ENCODE measurements around the gene CCDC141.
"Not testable (repeated sequence)": the region's sequence is repeated elsewhere in the genome, so short reads cannot be mapped to it uniquely, and the experiment has no call there.

CCDC141 gene

DNA sequence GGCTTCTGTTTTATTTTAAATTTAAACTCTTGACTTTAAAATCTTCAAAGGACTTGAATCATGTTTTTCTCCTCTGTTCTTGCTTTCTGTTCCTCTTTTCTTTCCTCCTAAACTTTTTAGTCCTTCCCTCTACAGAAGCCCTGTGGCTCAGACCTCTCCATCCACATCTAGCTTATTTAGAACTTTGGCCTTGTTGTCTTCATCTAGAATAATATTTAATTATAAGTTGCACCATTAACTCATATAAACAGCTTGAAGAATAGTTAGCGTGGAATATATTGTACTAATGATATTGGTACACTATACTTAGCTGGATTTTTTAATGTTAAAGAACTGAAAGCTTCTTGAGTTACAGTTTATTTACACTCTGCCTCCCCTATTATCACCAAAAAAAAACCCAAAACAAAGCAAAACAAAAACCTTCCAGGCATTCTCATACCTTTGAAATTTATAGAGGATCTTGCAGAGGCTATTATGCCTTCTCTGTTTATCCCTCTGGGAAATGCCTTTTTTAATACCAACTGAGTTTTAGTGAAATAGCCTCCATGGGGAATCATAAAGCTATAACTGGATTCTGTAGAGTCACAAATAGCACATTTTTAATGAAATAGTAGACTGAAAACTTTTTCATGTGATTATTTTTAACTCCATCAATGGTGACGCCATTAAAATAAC is 9.2 kb upstream of the CCDC141 start:
- Histone ChIP-seq H3K4me1 (peaks cover 28% of the 10 kb centered on the region), H3K36me3 (replicated peaks) (no peaks in the 10 kb centered on the region), H3K4me3 (no peak overlapping the region), H3K9me3 (no peaks in the 10 kb centered on the region), H3K27me3 (ENCODE audit: low read depth) (no peaks in the 10 kb centered on the region)
- DNase-seq (ENCODE audit: low spot score in 2 of 2), result peak in 1 of 2 experiments; percentile 92
- in situ Hi-C loops (cut with MboI; ENCODE audit: low sequenced_read_pairs), result no loop called here

GRCh38 chr2:179057737-179058136 is 7.8 kb upstream of the CCDC141 start:
- in situ Hi-C loops (cut with MboI; ENCODE audit: low sequenced_read_pairs), result no loop called here
- peak; percentile 74 to 81 for DNase-seq (ENCODE audit: low spot score in 2 of 2)
- Histone ChIP-seq H3K4me1 (peaks cover 28% of the 10 kb centered on the region), H3K36me3 (replicated peaks) (no peaks in the 10 kb centered on the region), H3K27me3 (ENCODE audit: low read depth) (no peaks in the 10 kb centered on the region), H3K4me3 (no peak overlapping the region), H3K9me3 (no peaks in the 10 kb centered on the region)

- H3K4me3 ChIP-seq; in situ Hi-C loops (cut with MboI; ENCODE audit: low sequenced_read_pairs); H3K36me3 ChIP-seq (replicated peaks); H3K9me3 ChIP-seq; H3K27me3 ChIP-seq (ENCODE audit: low read depth); DNase-seq (ENCODE audit: low spot score in 2 of 2): not testable (repeated sequence)
- H3K4me1 ChIP-seq, result peaks cover 20% of the 10 kb centered on the region
Observed at GRCh38 chr2:179053568-179053967, 3.6 kb upstream of the CCDC141 start.

DNA sequence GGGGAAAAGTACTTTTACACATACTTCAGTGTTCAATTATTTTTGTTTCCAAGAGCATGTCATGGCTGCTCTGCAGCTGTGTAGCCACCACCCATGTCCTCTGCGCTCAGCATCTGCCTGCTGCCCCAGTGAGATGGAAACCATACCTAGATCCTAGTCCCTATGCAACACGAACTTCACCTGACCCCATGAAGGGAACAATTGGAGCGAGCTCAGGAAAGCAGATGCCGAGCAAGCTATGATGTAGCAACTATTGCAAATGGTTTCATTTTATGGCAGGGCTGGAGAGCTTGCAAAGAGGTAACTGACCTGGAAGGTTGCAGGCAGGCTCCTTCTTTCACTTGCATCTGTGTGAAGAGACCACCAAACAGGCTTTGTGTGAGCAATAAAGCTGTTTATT is 1.3 kb upstream of the CCDC141 start:
- Histone ChIP-seq H3K4me1 (peaks cover 10% of the 10 kb centered on the region), H3K9me3 (no peaks in the 10 kb centered on the region), H3K36me3 (replicated peaks) (no peaks in the 10 kb centered on the region), H3K4me3 (no peak overlapping the region), H3K27me3 (ENCODE audit: low read depth) (no peaks in the 10 kb centered on the region)
- in situ Hi-C loops (cut with MboI; ENCODE audit: low sequenced_read_pairs), result no loop called here
- DNase-seq (ENCODE audit: low spot score in 2 of 2), result no peak

- Histone ChIP-seq H3K4me3 (no peak overlapping the region), H3K36me3 (replicated peaks) (no peaks in the 10 kb centered on the region), H3K27me3 (ENCODE audit: low read depth) (no peaks in the 10 kb centered on the region), H3K4me1 (peaks cover 10% of the 10 kb centered on the region), H3K9me3 (no peaks in the 10 kb centered on the region)
- in situ Hi-C loops (cut with MboI; ENCODE audit: low sequenced_read_pairs), result no loop called here
- DNase-seq (ENCODE audit: low spot score in 2 of 2), result no peak
Observed at GRCh38 chr2:179050755-179051154, 818 bp upstream of the CCDC141 start.

DNA sequence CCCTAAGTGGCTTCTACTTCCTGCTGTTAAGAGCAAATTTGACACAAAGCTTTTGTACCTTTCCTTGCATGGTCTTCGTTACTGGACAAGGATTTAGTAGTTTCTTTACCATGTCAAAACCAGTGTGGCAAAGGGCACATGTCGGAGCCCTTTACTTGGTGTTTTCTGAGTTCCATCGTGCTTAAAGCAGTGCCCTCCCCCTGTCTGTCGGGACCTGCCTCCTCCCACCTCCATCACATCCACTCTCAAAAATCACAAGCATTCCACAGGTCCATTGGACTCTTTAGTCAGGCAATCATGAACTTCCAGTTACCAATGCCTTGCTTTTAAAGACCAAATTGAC is 763 bp downstream of the CCDC141 start:
- H3K27me3 ChIP-seq (ENCODE audit: low read depth), result no peaks in the 10 kb centered on the region
- H3K4me3 ChIP-seq, result no peak overlapping the region
- DNase-seq (ENCODE audit: low spot score in 2 of 2), result no peak
- no peaks in the 10 kb centered on the region for H3K9me3 ChIP-seq
- peaks cover 10% of the 10 kb centered on the region for H3K4me1 ChIP-seq
- in situ Hi-C loops (cut with MboI; ENCODE audit: low sequenced_read_pairs), result no loop called here
- H3K36me3 ChIP-seq (replicated peaks), result no peaks in the 10 kb centered on the region

DNA sequence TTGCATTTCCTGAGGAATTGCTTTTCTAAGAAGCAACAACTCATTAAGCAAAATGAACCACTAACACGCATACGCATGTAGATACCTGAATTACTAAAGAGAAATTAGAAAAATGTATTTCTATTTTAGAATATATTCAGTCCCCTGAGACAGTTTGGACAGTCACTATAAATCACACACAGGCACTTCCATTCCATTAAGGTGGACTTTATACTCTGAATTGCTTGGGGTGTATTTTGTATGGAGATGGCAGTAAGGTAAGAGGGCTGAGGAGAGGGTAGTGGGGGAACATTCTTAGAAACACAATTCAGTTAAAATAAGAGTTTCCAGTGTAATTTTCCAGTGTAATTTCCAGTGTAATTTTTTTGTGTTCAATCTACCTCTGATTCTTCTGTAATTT is 1.8 kb downstream of the CCDC141 start:
- Histone ChIP-seq H3K27me3 (ENCODE audit: low read depth) (no peaks in the 10 kb centered on the region), H3K36me3 (replicated peaks) (no peaks in the 10 kb centered on the region), H3K4me3 (no peak overlapping the region), H3K4me1 (peaks cover 10% of the 10 kb centered on the region), H3K9me3 (no peaks in the 10 kb centered on the region)
- no peak for DNase-seq (ENCODE audit: low spot score in 2 of 2)
- in situ Hi-C loops (cut with MboI; ENCODE audit: low sequenced_read_pairs), result no loop called here

- H3K4me1 ChIP-seq; H3K4me3 ChIP-seq; in situ Hi-C loops (cut with MboI; ENCODE audit: low sequenced_read_pairs); H3K36me3 ChIP-seq (replicated peaks); H3K9me3 ChIP-seq; DNase-seq (ENCODE audit: low spot score in 2 of 2); H3K27me3 ChIP-seq (ENCODE audit: low read depth): not testable (repeated sequence)
Observed at GRCh38 chr2:179045602-179046001, 4.3 kb downstream of the CCDC141 start.

DNA sequence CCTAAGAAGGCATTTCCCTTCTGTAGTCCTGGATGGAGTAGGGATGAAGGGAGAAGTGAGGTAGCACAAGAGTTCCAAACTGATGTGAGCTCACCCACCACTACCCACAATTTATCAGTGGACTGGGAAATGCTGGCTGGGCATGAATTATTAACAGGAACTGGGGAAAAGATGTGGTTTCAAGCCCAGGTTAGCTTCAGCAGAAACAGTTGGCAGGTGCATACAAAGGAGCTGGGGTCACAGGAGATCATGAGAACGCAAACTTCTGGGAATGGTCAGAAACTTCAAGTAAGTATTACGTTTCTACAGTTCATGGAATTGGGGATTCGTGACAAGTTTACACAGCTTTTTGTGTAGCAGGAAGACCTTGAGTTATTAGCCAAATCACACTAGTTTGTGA is 5.4 kb downstream of the CCDC141 start:
- Histone ChIP-seq H3K36me3 (replicated peaks) (no peaks in the 10 kb centered on the region), H3K27me3 (ENCODE audit: low read depth) (no peaks in the 10 kb centered on the region), H3K4me1 (peaks cover 11% of the 10 kb centered on the region), H3K4me3 (no peak overlapping the region), H3K9me3 (no peaks in the 10 kb centered on the region)
- DNase-seq (ENCODE audit: low spot score in 2 of 2), result no peak
- in situ Hi-C loops (cut with MboI; ENCODE audit: low sequenced_read_pairs), result no loop called here

GRCh38 chr2:179037807-179038206 is 12.1 kb downstream of the CCDC141 start:
- in situ Hi-C loops (cut with MboI; ENCODE audit: low sequenced_read_pairs), result no loop called here
- DNase-seq (ENCODE audit: low spot score in 2 of 2), result no peak

GRCh38 chr2:179036353-179036905 is 13.5 kb downstream of the CCDC141 start:
- in situ Hi-C loops (cut with MboI; ENCODE audit: low sequenced_read_pairs), result no loop called here
- Histone ChIP-seq H3K4me3 (no peak overlapping the region), H3K27me3 (ENCODE audit: low read depth) (no peaks in the 10 kb centered on the region), H3K36me3 (replicated peaks) (no peaks in the 10 kb centered on the region), H3K4me1 (peaks cover 14% of the 10 kb centered on the region), H3K9me3 (no peaks in the 10 kb centered on the region)
- DNase-seq (ENCODE audit: low spot score in 2 of 2), result no peak

More at GRCh38 chr2:179037807-179038206, 12.1 kb downstream of the CCDC141 start:
- peaks cover 4% of the 10 kb centered on the region for H3K4me1 ChIP-seq
- no peaks in the 10 kb centered on the region for H3K9me3 ChIP-seq
- H3K36me3 ChIP-seq (replicated peaks), result no peaks in the 10 kb centered on the region
- no peaks in the 10 kb centered on the region for H3K27me3 ChIP-seq (ENCODE audit: low read depth)
- no peak overlapping the region for H3K4me3 ChIP-seq

DNA sequence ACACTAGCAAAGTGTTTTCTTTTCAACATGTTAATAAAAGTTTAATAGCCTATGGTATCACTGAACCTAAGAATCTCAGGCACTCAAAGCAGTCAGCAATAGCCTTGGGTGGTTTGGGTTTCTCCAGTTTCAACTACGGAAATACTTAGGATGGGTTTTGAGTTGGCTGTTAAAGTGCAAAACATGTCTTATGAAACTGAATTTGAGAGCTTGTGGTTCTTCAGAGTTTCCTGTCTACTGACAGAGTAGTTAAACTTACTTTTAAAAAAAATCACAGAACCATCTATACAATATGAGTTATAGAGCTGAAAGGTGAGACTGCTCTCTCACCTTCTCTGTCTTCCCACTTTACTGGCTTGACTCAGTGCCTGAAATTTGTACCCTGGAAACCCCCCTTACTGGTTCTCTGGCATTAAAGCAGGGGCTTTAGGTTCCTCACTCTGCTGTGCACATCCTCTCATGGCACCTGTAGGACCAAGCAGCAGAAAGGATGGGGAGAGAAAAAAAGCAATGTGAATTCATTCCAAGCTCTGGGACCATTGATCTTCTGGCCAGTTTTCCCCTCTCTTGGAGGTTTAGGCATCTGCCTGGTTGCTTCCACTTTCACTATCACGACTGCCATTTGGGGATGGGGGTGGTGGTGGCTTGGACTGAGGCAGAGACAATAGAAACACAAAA is 18.1 kb downstream of the CCDC141 start:
- peaks cover 13% of the 10 kb centered on the region for H3K4me1 ChIP-seq
- no peaks in the 10 kb centered on the region for H3K27me3 ChIP-seq (ENCODE audit: low read depth)
- H3K4me3 ChIP-seq, result no peak overlapping the region
- DNase-seq (ENCODE audit: low spot score in 2 of 2), result no peak
- H3K9me3 ChIP-seq, result no peaks in the 10 kb centered on the region
- no peaks in the 10 kb centered on the region for H3K36me3 ChIP-seq (replicated peaks)
- in situ Hi-C loops (cut with MboI; ENCODE audit: low sequenced_read_pairs), result no loop called here

DNA sequence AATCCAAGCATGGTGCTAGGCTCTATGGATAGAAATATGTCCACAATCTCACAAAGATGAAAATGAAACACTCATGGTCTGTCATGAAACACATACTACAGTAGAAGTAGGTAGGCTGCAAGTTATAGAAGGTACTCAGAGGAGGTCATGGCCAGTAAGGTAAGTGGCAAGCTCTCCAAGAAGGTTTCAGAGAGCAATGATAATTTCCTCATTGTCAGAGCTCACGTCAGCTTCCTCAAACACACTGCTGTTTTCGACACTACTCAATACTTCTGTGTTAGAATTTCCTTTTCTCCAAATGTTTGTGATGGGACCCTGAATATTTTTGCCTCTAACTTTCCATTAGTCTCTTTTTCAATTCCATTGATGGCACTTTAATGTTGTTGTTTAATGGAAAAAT is 25.5 kb downstream of the CCDC141 start:
- Histone ChIP-seq H3K36me3 (replicated peaks) (no peaks in the 10 kb centered on the region), H3K9me3 (no peaks in the 10 kb centered on the region), H3K4me1 (peaks cover 11% of the 10 kb centered on the region), H3K27me3 (ENCODE audit: low read depth) (no peaks in the 10 kb centered on the region), H3K4me3 (no peak overlapping the region)
- in situ Hi-C loops (cut with MboI; ENCODE audit: low sequenced_read_pairs), result no loop called here
- no peak for DNase-seq (ENCODE audit: low spot score in 2 of 2)

DNA sequence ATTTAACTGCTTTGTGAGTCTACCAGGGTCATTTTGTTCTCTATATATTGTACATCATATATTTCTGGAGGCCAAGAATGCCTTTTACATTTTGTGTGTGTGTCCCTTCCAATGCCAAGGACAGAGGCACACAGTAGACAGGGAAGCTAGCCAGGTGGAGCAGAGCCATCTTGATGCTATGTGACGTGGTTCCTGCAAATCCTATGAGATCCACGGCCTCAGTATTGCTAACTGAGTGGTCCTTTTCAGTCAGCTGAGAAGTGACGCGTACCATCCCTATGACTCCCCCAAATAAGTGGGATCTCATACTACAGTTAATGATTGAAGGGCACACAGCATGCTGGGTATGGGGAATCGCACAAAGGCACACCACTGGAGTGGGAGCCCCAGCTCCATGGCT is 27.3 kb downstream of the CCDC141 start:
- no peaks in the 10 kb centered on the region for H3K27me3 ChIP-seq (ENCODE audit: low read depth)
- in situ Hi-C loops (cut with MboI; ENCODE audit: low sequenced_read_pairs), result no loop called here
- H3K4me3 ChIP-seq, result no peak overlapping the region
- peaks cover 11% of the 10 kb centered on the region for H3K4me1 ChIP-seq
- no peaks in the 10 kb centered on the region for H3K36me3 ChIP-seq (replicated peaks)
- DNase-seq (ENCODE audit: low spot score in 2 of 2), result no peak
- no peaks in the 10 kb centered on the region for H3K9me3 ChIP-seq
